Measurements from ENCODE around the gene RERE. TPM values are rescaled to one million over a fixed set of nuclear protein-coding genes. Genes with fewer than 3 reads are reported as not detected.

Gene RERE
- total RNA-seq, 1 experiment from 2014 or later: 161 TPM

DNA sequence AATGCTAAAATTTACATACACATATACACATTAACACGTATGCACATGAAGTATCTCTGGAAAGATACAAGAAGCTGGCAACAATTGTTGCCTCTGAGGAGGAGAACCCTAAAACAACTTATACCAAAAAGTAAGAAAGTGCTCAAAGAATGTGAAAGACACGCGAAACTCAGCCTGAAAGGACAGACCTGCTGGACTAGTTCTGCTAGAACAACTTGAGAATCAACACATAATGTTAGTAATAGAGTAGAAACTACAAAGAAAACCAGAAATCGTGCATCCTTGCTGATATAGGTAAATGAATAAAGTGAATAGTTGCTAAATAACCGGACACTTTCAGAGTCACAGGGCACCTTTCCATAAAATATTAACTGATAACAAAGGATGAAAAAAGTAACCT lies 242.5 kb downstream of the RERE start:
- H3K36me3 Mint-ChIP-seq: peaks cover 5% of the 10 kb centered on the region; the same call in 1 of the 2 replicates
- peaks cover 38% of the 10 kb centered on the region for H3K4me1 Mint-ChIP-seq
- no peaks in the 10 kb centered on the region for H3K9me3 Mint-ChIP-seq
- no peak for TF ChIP-seq TEAD1 (CRISPR knock-in tag; IDR thresholded peaks at IDR 0.05)
- TF ChIP-seq ZBTB21 (CRISPR knock-in tag; IDR thresholded peaks at IDR 0.05; ENCODE audit: borderline replicate concordance): no peak
- TF ChIP-seq, protein P1, sequence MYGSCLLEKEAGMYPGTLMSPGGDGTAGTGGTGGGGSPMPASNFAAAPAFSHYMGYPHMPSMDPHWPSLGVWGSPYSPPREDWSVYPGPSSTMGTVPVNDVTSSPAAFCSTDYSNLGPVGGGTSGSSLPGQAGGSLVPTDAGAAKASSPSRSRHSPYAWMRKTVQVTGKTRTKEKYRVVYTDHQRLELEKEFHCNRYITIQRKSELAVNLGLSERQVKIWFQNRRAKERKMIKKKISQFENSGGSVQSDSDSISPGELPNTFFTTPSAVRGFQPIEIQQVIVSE (CRISPR knock-in tag; IDR thresholded peaks at IDR 0.05; ENCODE audit: borderline replicate concordance): no peak
- TF ChIP-seq, protein P2, sequence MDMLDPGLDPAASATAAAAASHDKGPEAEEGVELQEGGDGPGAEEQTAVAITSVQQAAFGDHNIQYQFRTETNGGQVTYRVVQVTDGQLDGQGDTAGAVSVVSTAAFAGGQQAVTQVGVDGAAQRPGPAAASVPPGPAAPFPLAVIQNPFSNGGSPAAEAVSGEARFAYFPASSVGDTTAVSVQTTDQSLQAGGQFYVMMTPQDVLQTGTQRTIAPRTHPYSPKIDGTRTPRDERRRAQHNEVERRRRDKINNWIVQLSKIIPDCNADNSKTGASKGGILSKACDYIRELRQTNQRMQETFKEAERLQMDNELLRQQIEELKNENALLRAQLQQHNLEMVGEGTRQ (CRISPR knock-in tag; IDR thresholded peaks at IDR 0.05): no peak
- TF ChIP-seq, protein P3, sequence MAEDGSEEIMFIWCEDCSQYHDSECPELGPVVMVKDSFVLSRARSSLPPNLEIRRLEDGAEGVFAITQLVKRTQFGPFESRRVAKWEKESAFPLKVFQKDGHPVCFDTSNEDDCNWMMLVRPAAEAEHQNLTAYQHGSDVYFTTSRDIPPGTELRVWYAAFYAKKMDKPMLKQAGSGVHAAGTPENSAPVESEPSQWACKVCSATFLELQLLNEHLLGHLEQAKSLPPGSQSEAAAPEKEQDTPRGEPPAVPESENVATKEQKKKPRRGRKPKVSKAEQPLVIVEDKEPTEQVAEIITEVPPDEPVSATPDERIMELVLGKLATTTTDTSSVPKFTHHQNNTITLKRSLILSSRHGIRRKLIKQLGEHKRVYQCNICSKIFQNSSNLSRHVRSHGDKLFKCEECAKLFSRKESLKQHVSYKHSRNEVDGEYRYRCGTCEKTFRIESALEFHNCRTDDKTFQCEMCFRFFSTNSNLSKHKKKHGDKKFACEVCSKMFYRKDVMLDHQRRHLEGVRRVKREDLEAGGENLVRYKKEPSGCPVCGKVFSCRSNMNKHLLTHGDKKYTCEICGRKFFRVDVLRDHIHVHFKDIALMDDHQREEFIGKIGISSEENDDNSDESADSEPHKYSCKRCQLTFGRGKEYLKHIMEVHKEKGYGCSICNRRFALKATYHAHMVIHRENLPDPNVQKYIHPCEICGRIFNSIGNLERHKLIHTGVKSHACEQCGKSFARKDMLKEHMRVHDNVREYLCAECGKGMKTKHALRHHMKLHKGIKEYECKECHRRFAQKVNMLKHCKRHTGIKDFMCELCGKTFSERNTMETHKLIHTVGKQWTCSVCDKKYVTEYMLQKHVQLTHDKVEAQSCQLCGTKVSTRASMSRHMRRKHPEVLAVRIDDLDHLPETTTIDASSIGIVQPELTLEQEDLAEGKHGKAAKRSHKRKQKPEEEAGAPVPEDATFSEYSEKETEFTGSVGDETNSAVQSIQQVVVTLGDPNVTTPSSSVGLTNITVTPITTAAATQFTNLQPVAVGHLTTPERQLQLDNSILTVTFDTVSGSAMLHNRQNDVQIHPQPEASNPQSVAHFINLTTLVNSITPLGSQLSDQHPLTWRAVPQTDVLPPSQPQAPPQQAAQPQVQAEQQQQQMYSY (CRISPR knock-in tag; IDR thresholded peaks at IDR 0.05): no peak
- TF ChIP-seq, protein P4, sequence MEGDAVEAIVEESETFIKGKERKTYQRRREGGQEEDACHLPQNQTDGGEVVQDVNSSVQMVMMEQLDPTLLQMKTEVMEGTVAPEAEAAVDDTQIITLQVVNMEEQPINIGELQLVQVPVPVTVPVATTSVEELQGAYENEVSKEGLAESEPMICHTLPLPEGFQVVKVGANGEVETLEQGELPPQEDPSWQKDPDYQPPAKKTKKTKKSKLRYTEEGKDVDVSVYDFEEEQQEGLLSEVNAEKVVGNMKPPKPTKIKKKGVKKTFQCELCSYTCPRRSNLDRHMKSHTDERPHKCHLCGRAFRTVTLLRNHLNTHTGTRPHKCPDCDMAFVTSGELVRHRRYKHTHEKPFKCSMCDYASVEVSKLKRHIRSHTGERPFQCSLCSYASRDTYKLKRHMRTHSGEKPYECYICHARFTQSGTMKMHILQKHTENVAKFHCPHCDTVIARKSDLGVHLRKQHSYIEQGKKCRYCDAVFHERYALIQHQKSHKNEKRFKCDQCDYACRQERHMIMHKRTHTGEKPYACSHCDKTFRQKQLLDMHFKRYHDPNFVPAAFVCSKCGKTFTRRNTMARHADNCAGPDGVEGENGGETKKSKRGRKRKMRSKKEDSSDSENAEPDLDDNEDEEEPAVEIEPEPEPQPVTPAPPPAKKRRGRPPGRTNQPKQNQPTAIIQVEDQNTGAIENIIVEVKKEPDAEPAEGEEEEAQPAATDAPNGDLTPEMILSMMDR (IDR thresholded peaks at IDR 0.05): no peak
- no peak for TF ChIP-seq GTF2I (CRISPR knock-in tag; conservative IDR thresholded peaks at IDR 0.05)
- TF ChIP-seq FOXJ3 (CRISPR knock-in tag; IDR thresholded peaks at IDR 0.05; ENCODE audit: borderline replicate concordance): no peak
- TF ChIP-seq NFYB (CRISPR knock-in tag; conservative IDR thresholded peaks at IDR 0.05; ENCODE audit: low read depth): no peak
- TF ChIP-seq, protein P5, sequence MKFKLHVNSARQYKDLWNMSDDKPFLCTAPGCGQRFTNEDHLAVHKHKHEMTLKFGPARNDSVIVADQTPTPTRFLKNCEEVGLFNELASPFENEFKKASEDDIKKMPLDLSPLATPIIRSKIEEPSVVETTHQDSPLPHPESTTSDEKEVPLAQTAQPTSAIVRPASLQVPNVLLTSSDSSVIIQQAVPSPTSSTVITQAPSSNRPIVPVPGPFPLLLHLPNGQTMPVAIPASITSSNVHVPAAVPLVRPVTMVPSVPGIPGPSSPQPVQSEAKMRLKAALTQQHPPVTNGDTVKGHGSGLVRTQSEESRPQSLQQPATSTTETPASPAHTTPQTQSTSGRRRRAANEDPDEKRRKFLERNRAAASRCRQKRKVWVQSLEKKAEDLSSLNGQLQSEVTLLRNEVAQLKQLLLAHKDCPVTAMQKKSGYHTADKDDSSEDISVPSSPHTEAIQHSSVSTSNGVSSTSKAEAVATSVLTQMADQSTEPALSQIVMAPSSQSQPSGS (CRISPR knock-in tag; IDR thresholded peaks at IDR 0.05; ENCODE audit: borderline replicate concordance, low read depth): no peak
- no peak for TF ChIP-seq SMAD4 (CRISPR knock-in tag; IDR thresholded peaks at IDR 0.05)
- TF ChIP-seq HMGA2 (CRISPR knock-in tag; IDR thresholded peaks at IDR 0.05): no peak
- TF ChIP-seq ZNF423 (CRISPR knock-in tag; IDR thresholded peaks at IDR 0.05): no peak
- TF ChIP-seq, protein P6, sequence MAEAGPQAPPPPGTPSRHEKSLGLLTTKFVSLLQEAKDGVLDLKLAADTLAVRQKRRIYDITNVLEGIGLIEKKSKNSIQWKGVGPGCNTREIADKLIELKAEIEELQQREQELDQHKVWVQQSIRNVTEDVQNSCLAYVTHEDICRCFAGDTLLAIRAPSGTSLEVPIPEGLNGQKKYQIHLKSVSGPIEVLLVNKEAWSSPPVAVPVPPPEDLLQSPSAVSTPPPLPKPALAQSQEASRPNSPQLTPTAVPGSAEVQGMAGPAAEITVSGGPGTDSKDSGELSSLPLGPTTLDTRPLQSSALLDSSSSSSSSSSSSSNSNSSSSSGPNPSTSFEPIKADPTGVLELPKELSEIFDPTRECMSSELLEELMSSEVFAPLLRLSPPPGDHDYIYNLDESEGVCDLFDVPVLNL (CRISPR knock-in tag; IDR thresholded peaks at IDR 0.05; ENCODE audit: borderline replicate concordance, low read depth): no peak
- TF ChIP-seq MXD4 (CRISPR knock-in tag; IDR thresholded peaks at IDR 0.05; ENCODE audit: borderline replicate concordance): no peak
- TF ChIP-seq SMAD3 (CRISPR knock-in tag; IDR thresholded peaks at IDR 0.05; ENCODE audit: borderline replicate concordance): no peak
- POLR2A ChIA-PET: no interaction called here
- DNase-seq (ENCODE audit: low spot score) (no peak), ATAC-seq (no peak)
- H3K27ac Mint-ChIP-seq: no peak overlapping the region
- H3K27me3 Mint-ChIP-seq (ENCODE audit: low read depth): no peaks in the 10 kb centered on the region
- H3K4me3 Mint-ChIP-seq: no peak overlapping the region
- CTCF ChIA-PET: no interaction called here

Measured in WTC11 (cell line).